Activated CD8-positive, alpha-beta memory T cell treated with anti-CD3 and anti-CD28 coated beads, Interleukin-2, amount 50 U/mL, for 1 hour (primary cell): ENCODE measurements around the gene ZNF135.

Source experiments
- DNase-seq: peaks from one replicate; pipeline ENCODE4 v3.0.0-alpha.2; 2020; ENCODE audit errors: extremely low read depth

The ZNF135 gene

DNA sequence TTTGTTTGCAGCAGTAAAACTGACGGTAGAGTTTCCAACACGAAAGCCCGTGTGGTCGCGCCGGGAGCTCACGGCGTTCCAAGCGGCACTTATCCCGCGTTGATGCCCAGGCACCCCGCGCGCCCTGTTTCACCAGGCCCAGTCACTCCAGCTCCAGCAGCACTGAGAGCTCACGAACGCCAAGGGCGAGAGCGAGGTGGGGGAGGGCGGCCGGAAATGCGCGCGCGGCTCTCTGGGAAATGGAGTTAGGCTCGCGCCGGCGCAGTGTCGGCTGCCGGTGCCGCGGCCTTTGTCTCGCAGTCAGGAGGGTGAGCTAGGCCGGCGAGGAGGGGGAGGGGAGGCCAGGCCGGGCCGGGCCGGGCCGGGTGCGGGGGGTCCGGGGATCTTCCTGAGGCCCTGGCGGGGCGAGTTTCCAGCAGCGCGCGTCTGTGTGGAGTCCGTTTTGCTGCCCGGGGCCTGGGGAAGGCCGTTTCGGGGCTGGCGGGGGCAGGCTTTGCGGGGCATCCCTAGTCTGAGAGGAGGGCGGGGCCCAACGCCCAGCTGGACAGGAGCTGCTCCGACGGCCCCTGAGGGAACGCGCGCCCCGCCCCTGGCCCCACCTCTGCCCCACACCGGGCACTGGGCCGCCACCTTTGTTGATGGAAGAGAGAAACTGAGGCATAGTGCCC, at the start of gene ZNF135:
TSS of gene ZNF135 (plus strand) at position 280 of the 668 bp plus-strand sequence. CDS start 721 bp downstream, outside the sequence.
- peak; percentile 11 for DNase-seq

DNA sequence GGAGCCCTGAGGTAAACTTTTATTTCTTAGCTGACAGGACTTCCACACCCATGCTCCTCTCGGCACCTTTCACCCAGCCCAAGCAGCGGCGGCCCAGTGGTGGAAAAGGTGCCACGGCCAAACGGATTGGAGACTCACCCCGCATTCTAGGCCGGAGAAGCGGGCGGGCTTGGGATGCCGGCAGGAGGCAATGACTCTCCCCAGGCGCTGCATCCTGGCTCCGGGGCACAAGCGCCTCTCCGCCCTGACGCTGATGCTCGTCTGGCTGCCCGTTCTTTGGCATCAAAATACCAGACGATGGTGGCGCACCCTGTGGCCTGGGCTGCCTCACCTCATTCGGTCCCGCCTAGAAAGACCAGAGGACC, 49.8 kb upstream of the ZNF135 start:
- no peak for DNase-seq

DNA sequence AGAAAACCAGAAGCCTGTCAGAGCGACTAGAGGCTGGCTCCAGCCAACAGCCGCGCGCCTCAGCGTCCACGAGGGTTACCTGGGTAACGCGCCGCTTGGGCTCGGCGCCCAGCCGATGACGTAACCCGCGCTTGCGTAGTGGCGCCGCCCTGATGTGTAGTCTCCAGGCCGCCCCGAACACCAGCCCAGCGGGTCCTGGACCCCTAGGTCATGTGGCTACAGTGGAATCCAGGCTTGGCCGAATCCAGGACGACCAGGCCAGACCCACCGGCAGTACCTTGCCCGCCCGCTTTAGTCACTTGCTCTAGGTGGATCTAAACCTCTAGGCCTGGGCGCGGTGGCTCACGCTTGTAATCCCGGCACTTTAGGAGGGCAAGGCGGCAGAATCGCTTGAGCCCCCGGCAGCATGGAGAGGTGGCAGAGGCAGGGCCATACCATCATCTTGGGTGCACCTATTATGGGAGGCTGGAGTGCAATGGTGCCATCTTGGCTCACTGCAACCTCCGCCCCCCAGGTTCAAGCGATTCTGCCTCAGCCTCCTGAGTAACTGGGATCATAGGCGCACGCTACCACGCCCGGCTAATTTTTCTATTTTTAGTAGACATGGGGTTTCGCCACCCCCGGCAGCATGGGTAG, 49.3 kb upstream of the ZNF135 start:
- DNase-seq, result no peak

DNA sequence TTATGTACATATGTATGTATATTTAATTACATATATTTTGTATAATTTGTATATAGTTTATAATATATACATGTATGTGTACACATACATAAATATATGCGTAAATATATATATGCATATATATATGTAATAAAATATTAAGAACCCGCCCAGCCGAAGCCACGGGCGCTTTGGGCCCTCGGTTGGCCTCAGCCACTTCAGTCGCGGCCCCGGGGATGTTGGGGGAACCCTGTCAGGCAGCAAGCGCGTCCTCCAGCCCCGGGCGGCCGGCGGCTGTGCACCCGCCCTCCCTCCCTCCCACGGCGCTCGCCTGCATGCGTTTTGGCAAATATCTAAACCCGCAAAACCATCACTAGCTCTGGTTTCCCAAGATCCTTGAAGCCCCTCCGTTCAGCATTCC, 48.6 kb upstream of the ZNF135 start:
- no peak for DNase-seq

DNA sequence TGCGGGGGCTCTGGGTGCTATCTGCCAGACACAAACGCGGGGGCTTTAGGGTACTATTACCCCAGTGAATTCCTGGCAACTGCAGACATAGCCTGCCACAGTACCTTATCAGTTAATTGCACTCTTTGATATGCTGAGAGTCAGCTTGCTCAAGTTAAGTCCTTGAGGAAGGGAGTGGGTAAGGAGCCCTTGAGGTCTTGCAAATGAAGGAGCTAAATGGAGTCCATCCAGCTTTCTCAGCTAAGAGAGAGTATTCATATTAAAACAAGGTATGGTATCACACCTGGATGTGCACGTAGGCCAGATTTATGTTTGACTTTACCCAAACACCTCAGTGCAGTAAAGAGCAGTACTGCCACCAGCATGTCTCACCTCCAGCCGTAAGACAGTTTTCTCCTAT, 44.9 kb upstream of the ZNF135 start:
- no peak for DNase-seq

DNA sequence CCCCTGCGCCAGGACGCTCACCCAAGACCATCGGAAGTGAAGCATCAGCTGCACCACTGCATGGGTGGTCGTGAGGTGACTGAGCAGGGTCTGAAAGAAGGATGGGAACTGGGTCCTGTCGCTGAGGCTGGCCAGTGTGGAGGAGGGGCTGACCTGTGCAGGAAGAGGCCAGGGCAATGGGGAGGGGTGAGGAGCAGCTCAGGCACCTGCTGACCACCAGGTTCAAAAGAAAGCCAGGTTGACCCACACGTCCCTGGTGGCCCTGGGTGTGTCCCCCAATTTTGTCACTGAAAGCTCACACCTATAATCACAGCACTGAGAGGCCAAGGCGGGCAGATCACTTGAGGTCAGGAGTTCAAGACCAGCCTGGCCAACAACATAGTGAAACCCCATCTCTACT, 39.0 kb upstream of the ZNF135 start:
- no peak for DNase-seq

DNA sequence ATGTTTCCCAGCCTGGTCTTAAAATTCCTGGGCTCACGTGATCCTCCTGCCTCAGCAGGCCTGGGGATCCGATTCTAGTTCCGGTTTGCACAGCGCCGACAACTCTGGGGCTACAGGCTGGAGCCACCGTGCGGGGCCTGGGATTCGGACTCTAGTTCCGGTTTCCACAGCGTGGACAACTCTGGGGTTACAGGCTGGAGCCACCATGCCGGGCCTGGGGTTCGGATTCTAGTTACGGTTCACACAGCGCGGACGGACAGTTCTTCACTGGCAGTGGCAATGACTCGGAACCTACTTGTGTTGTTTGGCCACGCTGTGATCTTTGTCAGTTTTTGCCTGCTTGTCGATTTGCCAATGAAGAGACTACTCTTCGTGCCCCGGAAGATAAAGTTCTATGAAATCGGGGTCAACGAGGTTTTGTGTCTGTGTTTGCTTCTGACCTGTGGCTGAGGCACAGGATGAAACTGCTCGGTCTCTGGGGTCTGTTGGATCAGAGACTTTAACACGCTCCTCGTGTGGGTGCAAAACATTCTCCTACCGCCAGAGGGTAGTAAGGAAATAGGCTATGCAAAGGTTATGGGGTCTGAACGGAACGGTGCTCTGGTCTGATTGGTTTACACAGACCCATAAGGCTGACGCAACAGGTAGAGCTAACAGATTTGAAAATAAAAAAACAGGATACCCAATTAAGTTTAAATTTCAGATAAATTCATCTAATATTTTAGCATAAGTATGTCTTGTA, 37.4 kb upstream of the ZNF135 start:
- no peak for DNase-seq

DNA sequence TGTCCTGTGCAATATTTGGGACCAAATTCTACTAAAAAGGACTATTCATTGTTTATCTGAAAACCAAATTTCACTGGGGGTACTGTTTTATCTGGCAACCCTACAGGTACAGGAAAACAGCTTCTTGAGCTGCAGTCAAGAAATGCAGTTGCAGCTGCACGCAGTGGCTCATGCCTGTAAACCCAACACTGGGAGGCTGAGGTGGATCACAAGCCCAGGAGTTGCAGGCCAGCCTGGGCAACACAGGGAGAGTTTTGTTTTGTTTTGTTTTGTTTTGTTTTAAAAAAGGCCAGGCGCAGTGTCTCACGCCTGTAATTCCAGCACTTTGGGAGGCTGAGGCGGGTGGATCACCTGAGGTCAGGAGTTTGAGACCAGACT, 36.8 kb upstream of the ZNF135 start:
- no peak for DNase-seq

DNA sequence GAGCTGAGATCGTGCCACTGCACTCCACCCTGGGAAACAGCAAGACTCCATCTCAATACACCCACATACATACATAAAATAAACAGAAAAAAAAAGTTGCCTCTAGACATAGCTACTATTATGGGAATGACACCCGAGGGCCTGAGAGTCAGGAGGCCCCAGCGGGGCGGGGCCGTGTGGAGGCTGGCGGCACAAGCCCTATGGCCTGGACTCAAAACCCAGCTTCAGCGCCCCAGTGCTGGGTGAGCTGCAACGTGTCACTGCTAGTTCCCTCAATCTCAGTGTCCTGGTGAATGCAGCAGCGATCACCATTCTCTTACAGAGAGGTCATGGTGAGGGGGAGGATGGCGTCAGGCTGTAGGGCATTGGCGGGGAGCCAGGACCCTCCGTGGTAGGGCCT, 34.4 kb upstream of the ZNF135 start:
- no peak for DNase-seq

DNA sequence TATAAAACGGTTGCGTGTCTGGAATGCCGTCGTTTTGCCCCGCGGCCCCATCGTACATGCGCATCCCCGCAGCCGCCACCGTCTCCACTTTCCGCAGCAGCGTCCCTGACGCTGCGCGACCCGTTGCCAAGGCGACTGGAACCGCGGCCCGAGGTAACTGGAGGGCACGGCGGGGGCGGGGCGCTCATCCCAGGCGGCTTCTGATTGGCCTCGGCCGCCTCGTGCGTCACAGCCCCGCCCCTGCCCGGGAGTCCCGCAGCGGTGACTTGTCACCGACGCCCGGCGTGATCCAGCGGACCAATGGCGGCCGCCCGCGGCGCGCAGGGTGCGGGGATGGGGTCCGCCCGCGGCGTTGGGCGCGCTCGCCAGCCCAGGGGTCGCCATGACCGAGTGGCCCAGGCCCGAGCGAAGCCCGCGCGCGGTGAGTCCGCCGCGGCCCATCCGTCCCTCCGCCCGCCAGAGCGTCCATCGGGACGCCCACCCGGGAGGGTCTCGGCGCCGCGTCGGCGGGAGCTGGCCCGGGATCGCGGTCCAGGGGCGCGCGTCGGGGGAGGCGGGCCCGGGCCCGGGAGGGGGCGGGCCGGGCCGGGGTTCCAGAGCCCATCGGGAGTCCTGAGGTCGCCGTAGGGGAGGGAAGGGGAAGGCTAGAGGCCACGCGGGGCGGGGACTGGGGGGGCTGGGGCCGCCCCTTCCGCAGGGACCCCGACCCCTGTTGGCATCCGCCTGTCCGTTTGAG, 25.2 kb upstream of the ZNF135 start, which contains the start of gene ZSCAN1:
TSS of gene ZSCAN1 (plus strand) at position 285 of the 736 bp plus-strand sequence. CDS start 3,812 bp downstream, outside the sequence.
- DNase-seq, result no peak

DNA sequence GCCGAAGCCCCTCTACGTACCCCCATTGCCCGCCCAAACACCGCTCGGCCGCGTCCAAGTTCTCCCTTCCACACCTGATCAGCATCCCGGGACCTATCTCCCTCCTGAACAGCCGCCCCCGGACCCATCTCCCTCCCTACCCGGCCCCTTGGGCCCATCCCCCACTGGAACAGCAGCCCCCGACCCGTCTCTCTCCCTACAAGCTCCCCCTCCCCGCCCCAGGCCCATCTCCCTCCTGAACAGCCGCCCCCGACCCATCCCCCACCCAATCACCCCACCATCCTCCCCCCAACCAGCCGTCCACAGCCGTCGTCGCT, 24.6 kb upstream of the ZNF135 start:
- DNase-seq, result no peak

DNA sequence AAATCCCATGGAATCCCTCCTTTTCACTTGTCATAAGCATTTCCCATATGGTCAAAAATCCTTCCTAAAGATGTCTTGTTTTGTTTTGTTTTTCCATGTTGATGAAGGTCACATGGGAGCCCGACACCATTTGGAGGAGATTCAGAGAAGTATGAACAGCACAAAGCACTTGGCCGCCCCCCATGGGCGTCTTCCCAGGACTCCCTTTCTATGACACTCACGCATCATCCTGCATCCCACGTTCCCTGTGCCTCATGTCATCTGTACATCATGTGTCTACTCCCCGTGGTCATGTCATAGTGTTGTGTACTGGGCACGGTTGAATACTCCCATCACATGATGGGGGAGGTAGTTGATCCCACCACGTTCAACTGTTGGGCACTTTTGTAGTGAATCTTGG, 23.2 kb upstream of the ZNF135 start:
- DNase-seq, result no peak

DNA sequence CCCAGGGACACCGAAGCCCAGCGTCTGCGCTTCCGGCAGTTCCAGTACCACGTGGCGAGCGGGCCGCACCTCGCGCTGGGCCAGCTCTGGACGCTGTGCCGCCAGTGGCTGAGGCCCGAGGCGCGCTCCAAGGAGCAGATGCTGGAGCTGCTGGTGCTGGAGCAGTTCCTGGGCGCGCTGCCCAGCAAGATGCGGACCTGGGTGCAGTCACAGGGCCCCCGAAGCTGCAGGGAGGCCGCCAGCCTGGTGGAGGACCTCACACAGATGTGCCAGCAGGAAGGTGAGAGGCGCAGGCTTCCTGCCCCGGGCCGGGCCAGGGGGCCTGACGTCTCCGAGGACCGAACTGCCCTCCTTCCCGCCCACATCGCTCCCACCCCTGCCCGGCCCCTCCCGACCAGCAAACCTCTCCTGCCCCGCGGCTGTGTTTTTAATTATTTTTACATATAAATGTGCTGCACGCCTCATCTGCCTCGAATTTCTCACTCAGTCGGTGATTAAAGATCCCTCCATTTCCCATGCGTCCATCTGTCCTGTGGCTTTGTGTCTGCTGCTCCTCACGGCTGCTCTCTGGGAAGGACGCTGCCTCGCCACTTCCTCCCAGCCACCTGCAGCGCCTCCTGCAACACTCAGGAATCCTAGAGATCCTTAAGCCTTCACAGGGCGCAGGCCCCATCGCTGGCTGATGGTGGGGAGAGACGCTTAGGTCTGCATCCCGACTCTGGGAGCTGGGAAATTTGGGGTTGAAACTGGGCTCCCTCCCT, 21.0 kb upstream of the ZNF135 start:
- DNase-seq, result no peak

DNA sequence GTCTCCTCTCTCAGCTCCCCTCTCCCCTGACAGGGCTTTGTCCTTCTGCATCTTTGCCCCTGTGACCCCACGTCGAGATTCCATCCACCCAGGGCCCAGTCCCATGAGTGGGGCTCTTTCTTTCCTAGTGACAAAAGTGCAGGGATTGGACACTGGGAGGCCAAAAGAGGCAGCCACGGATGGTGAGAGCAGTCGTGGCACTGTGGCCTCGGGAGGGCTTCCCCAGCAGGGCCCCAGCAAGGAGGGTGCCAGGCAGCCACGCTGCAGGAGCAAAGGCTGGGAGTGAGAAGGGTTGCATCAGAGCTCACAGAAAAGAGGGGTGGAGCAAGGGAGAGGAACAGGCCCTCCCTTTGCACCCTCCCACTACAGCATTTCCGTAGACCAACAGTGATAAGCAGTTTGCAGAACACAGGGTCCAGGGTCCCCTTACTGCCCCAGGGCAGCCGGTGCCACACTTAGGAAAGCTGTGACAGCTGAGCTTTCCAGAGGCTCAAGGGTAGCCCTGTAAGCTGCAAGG, 20.3 kb upstream of the ZNF135 start:
- DNase-seq, result no peak

DNA sequence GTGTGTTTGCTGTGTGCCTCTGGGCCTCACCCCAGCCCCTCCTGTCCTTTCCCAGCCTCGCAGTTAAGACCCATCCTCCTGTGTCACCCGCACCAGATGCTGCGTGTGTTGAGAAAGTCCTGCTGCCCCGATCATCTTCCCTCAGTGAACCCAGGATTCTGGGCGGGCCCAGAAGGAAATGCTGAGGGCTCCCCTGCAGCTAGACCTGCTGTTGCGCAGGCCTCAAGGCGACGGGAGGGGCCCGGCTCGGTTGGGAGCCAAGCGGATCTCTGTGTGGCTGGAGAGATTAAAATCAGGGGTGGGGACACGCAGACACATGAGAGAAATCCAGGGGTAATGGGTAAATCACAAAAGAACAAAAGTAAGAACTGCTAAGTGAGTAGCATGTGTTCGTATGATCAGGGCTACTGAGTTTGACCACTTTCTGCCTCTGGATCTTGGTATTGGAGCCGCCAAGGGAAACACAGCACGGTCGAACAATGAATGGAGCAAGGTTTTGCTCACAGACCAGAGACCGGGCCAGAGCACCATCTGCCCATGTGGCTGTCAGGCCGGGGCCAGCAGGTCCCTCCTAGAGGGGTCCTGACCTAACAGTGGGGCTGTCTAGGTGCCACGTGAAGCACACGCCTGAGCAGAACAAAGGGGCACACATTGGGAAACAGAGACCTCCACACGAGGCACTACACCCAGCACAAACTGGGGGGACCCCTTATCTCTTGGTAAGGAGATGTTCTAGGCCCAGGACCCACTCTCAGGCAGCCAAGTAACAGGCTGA, 18.1 kb upstream of the ZNF135 start:
- no peak for DNase-seq

DNA sequence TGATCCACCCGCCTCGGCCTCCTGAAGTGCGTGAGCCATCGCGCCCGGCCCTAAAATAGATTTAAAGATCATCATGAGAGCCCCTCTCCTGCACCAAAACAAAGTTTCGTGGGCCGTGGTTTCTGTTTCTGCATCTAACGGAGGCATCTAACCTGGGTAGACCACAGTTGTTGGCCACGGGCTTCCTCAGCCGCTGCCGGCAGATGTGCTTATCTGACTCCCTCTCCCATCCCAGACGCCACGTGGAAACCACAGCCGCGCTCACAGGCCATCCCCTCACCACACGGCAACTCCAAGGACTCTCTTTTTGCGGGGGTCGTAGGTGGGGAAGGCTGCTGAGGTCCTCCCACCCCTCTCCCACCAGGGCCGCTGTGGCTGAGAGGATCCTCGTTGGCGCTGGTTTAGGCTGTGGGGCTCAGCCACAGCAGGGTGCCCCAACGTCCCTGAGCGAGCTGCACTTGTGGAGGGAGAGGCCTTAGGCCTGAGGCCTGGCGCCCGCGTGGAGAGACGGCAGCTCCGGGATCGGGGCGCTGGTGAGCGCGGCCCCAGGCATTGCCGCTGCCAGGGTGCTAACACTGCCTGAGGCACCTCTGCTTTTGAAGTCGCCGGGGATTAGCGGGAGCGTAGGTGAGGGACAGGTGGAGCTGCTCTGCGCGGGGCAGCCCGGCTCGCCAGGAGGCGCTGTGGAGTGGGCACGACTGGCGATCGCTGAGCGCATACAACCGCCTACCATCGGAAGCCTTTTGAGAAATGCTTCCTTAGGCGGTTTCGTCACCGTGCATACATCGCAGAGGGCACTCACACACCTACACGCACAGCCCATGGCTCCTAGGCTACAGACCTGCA, 16.4 kb upstream of the ZNF135 start:
- no peak for DNase-seq

DNA sequence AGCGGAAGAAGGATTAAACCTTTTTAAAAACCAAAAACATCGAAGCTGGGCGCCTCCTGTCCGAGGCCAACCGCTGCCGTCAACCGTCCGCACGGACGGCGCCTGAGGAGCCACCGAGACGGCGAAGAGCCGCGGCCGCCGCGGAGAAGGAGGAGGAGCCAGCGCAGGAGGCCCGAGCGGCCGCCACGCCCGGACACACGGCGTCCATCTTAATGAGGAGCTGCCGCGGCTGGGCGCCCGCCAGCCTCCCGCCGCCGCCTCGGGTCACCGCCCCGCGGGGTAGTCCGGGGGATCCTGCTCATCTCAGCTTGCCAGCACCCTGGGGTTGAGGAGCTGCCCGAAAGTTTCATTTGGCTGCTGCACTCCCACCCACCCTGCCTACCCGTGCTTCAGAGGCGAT, 14.7 kb upstream of the ZNF135 start:
- DNase-seq, result no peak

DNA sequence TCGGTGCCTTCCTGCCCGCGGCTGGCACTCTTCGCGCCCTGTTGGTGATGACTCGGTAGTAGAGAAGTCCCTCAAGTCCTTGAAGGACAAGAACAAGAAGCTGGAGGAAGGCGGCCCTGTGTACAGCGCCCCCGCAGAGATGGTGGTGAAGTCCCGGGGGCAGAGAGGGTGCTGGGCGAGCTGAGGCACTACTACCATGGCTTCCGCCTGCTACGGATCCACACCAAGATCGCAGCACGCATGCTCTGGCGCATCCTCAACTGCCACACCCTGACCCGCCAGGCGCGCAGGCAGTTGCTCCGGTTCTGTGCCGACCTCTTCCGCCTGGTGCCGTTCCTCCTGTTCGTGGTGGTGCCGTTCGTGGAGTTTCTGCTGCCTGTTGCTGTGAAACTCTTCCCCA, 14.2 kb upstream of the ZNF135 start:
- no peak for DNase-seq

DNA sequence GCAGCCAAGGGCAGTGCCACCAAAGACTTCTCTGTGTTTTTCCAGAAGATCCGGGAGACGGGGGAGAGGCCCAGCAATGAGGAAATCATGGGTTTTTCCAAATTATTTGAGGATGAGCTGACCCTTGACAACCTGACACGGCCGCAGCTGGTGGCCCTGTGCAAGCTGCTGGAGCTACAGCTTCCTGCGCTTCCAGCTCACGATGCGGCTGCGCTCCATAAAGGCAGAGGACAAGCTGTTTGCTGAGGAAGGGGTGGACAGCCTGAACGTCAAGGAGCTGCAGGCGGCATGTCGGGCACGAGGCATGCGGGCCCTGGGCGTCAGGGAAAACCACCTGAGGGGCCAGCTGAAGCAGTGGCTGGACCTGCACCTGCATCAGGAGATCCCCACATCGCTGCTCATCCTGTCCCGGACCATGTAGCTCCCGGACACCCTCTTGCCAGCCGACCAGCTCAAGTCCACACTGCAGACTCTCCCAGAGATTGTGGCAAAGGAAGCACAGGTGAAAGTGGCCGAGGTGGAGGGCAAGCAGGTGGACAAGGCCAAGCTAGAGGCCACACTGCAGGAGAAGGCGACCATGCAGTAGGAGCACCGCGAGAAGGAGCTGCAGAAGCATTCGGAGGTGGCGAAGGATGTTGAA, 13.6 kb upstream of the ZNF135 start:
- no peak for DNase-seq
